Measurements from ENCODE around the gene RAB35.

Gene RAB35

DNA sequence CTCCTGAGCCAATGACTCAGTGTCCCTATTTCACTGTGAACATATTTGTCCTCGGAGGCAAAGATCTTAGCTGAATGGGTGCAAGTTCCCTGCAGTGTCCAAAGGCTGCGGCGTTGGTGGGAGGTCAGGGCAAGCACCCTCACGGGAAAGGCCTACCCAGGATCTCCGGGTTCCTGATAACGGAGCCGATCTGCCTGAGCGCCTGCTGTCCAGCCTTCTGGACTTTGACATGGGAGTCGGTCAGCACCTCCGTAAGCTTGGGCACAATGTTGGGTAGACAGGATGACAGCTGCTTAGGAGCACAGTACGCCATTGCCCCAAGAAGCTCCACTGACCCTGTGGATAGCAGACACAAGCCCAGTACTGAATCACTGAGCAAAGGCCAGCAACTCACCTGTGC lies 31.5 kb upstream of the RAB35 start:
- Histone ChIP-seq H3K27me3 (ENCODE audit: insufficient read depth, poor library complexity, severe bottlenecking) (no peaks in the 10 kb centered on the region), H3K4me3 (replicated peaks; ENCODE audit: insufficient read depth, low read length) (no peak overlapping the region), H3K27ac (replicated peaks) (no peak overlapping the region)
- TF ChIP-seq POLR2AphosphoS5 (IDR thresholded peaks at IDR 0.05; ENCODE audit: low read depth): no peak
- TF ChIP-seq, protein P1, sequence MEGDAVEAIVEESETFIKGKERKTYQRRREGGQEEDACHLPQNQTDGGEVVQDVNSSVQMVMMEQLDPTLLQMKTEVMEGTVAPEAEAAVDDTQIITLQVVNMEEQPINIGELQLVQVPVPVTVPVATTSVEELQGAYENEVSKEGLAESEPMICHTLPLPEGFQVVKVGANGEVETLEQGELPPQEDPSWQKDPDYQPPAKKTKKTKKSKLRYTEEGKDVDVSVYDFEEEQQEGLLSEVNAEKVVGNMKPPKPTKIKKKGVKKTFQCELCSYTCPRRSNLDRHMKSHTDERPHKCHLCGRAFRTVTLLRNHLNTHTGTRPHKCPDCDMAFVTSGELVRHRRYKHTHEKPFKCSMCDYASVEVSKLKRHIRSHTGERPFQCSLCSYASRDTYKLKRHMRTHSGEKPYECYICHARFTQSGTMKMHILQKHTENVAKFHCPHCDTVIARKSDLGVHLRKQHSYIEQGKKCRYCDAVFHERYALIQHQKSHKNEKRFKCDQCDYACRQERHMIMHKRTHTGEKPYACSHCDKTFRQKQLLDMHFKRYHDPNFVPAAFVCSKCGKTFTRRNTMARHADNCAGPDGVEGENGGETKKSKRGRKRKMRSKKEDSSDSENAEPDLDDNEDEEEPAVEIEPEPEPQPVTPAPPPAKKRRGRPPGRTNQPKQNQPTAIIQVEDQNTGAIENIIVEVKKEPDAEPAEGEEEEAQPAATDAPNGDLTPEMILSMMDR (IDR thresholded peaks at IDR 0.05; ENCODE audit: insufficient read depth, low read length): no peak
- no peak for TF ChIP-seq SPI1 (IDR thresholded peaks at IDR 0.05; ENCODE audit: borderline replicate concordance, low read depth)
- no peak for TF ChIP-seq GABPA (IDR thresholded peaks at IDR 0.05; ENCODE audit: low read depth)
- TF ChIP-seq, protein P2, sequence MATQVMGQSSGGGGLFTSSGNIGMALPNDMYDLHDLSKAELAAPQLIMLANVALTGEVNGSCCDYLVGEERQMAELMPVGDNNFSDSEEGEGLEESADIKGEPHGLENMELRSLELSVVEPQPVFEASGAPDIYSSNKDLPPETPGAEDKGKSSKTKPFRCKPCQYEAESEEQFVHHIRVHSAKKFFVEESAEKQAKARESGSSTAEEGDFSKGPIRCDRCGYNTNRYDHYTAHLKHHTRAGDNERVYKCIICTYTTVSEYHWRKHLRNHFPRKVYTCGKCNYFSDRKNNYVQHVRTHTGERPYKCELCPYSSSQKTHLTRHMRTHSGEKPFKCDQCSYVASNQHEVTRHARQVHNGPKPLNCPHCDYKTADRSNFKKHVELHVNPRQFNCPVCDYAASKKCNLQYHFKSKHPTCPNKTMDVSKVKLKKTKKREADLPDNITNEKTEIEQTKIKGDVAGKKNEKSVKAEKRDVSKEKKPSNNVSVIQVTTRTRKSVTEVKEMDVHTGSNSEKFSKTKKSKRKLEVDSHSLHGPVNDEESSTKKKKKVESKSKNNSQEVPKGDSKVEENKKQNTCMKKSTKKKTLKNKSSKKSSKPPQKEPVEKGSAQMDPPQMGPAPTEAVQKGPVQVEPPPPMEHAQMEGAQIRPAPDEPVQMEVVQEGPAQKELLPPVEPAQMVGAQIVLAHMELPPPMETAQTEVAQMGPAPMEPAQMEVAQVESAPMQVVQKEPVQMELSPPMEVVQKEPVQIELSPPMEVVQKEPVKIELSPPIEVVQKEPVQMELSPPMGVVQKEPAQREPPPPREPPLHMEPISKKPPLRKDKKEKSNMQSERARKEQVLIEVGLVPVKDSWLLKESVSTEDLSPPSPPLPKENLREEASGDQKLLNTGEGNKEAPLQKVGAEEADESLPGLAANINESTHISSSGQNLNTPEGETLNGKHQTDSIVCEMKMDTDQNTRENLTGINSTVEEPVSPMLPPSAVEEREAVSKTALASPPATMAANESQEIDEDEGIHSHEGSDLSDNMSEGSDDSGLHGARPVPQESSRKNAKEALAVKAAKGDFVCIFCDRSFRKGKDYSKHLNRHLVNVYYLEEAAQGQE (IDR thresholded peaks at IDR 0.05; ENCODE audit: insufficient replicate concordance, low read depth): no peak
- no peak for DNase-seq (ENCODE audit: low read depth in 1 of 2, low spot score in 1 of 2)

DNA sequence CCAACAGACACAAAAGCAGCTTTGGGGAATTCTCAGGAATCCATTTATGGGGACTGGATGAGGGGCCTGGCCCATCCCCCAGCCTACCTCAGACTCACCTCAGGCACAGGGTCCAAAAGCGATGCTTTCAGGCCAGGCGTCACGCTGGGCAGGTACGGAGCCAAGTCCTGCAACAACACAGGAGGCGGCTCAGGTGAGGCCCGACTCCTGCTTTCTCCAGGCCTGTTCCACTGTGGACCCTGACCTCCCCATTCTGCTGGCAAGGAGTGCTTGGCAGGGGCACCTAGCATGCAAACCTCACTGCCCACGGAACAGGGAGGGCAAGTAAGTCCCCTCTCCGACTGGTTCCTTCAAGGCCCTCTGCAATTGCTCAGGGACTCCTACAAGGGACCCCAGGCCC lies 28.6 kb upstream of the RAB35 start:
- Histone ChIP-seq H3K27me3 (ENCODE audit: insufficient read depth, poor library complexity, severe bottlenecking) (no peaks in the 10 kb centered on the region), H3K4me3 (replicated peaks; ENCODE audit: insufficient read depth, low read length) (no peak overlapping the region), H3K27ac (replicated peaks) (no peak overlapping the region)

DNA sequence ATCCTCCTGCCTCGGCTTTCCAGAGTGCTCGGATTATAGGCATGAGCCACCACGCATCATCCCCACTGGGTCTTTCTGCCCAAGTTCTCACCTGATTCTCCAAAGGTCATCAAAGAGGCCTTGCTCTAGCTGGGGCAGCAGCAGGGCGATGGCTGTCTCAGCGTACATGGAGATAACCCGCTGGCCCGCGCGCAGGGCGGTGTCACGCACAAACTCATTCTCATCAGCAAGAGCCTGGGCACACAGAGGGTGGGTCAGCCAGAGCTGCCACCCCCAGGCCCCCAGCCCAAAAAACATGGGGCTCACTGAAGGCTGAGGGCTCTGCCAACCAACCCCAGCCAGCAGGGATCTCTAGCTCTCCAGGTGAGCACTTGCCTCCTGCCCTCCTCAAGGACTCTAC lies 27.7 kb upstream of the RAB35 start:
- no peaks in the 10 kb centered on the region for H3K27me3 ChIP-seq (ENCODE audit: insufficient read depth, poor library complexity, severe bottlenecking)
- DNase-seq (ENCODE audit: low read depth in 1 of 2, low spot score in 1 of 2): no peak
- H3K27ac ChIP-seq (replicated peaks): no peak overlapping the region
- H3K4me3 ChIP-seq (replicated peaks; ENCODE audit: insufficient read depth, low read length): no peak overlapping the region
- TF ChIP-seq, protein P2 (IDR thresholded peaks at IDR 0.05; ENCODE audit: insufficient replicate concordance, low read depth): no peak
- TF ChIP-seq SPI1 (IDR thresholded peaks at IDR 0.05; ENCODE audit: borderline replicate concordance, low read depth) (no peak), GABPA (IDR thresholded peaks at IDR 0.05; ENCODE audit: low read depth) (no peak), POLR2AphosphoS5 (IDR thresholded peaks at IDR 0.05; ENCODE audit: low read depth) (no peak)
- TF ChIP-seq, protein P1 (IDR thresholded peaks at IDR 0.05; ENCODE audit: insufficient read depth, low read length): no peak

More for the DNA sequence above, 28.6 kb upstream of the RAB35 start:
- TF ChIP-seq, protein P2 (IDR thresholded peaks at IDR 0.05; ENCODE audit: insufficient replicate concordance, low read depth): no peak
- TF ChIP-seq, protein P1 (IDR thresholded peaks at IDR 0.05; ENCODE audit: insufficient read depth, low read length): no peak
- TF ChIP-seq GABPA (IDR thresholded peaks at IDR 0.05; ENCODE audit: low read depth) (no peak), POLR2AphosphoS5 (IDR thresholded peaks at IDR 0.05; ENCODE audit: low read depth) (no peak), SPI1 (IDR thresholded peaks at IDR 0.05; ENCODE audit: borderline replicate concordance, low read depth) (no peak)
- DNase-seq (ENCODE audit: low read depth in 1 of 2, low spot score in 1 of 2): no peak

Data from HL-60 (cell line).